MM.1S (cell line): ENCODE results near the gene DKK3.

Source experiments
- DNase-seq: peaks from one replicate; pipeline ENCODE4 v3.0.0-alpha.2; 2015
- H2AFZ ChIP-seq: fragments of 300-600 bp; sonication (generic); 2 replicates; pipeline ENCODE4 v1.6.0; 2016; ENCODE audit warnings: antibody characterized with exemption, low read length
- H3F3A ChIP-seq: fragments of 300-600 bp; sonication (generic); 2 replicates; pipeline ENCODE4 v1.6.1; 2016; ENCODE audit warnings: mild to moderate bottlenecking, antibody characterized with exemption, low read length, moderate library complexity, mixed read lengths; ENCODE audit not compliant: insufficient read depth
- H3K27ac ChIP-seq: fragments of 300-600 bp; sonication (generic); 2 replicates; pipeline ENCODE4 v1.5.1; 2016; ENCODE audit warnings: mild to moderate bottlenecking, low read length
- H3K27me3 ChIP-seq: fragments of 300-600 bp; sonication (generic); replicated peaks from 2 replicates; pipeline ENCODE4 v1.6.0; 2016; ENCODE audit warnings: low read length; ENCODE audit not compliant: insufficient read depth
- H3K36me3 ChIP-seq: fragments of 300-600 bp; sonication (generic); replicated peaks from 2 replicates; pipeline ENCODE4 v1.6.1; 2016; ENCODE audit warnings: mild to moderate bottlenecking, low read length, mixed read lengths; ENCODE audit not compliant: insufficient read depth
- H3K4me1 ChIP-seq: fragments of 300-600 bp; sonication (generic); 2 replicates; pipeline ENCODE4 v1.6.1; 2016; ENCODE audit warnings: low read length, mixed read lengths
- H3K4me2 ChIP-seq: fragments of 300-600 bp; sonication (generic); 2 replicates; pipeline ENCODE4 v1.6.0; 2016; ENCODE audit warnings: low read depth, low read length
- H3K4me3 ChIP-seq: fragments of 300-600 bp; sonication (generic); 2 replicates; pipeline ENCODE4 v1.5.1; 2016; ENCODE audit warnings: low read length, mixed read lengths
- H3K79me2 ChIP-seq: fragments of 300-600 bp; sonication (generic); 2 replicates; pipeline ENCODE4 v1.6.1; 2016; ENCODE audit warnings: mixed run types, low read length, mixed read lengths
- H3K9ac ChIP-seq: fragments of 300-600 bp; sonication (generic); 2 replicates; pipeline ENCODE4 v1.6.1; 2016; ENCODE audit warnings: low read length, mixed read lengths
- H3K9me2 ChIP-seq: fragments of 300-600 bp; sonication (generic); replicated peaks from 2 replicates; pipeline ENCODE4 v1.6.1; 2016; ENCODE audit warnings: mild to moderate bottlenecking, low read length, mixed read lengths; ENCODE audit not compliant: insufficient read depth
- H3K9me3 ChIP-seq: fragments of 300-600 bp; sonication (generic); replicated peaks from 2 replicates; pipeline ENCODE4 v1.6.1; 2016; ENCODE audit warnings: mild to moderate bottlenecking, low read length, mixed read lengths; ENCODE audit not compliant: insufficient read depth
- H4K20me1 ChIP-seq: fragments of 300-600 bp; sonication (generic); 2 replicates; pipeline ENCODE4 v1.6.1; 2016; ENCODE audit warnings: mild to moderate bottlenecking, low read length, moderate library complexity, mixed read lengths; ENCODE audit not compliant: insufficient read depth
- EZH2 ChIP-seq: fragments of 300-600 bp; sonication (generic); optimal IDR thresholded peaks from 2 replicates; pipeline ENCODE3; 2017; ENCODE audit warnings: low read depth, mild to moderate bottlenecking, antibody characterized with exemption, low read length, mixed read lengths
- EZH2phosphoT487 ChIP-seq: fragments of 300-600 bp; sonication (generic); IDR thresholded peaks from 2 replicates; pipeline ENCODE4 v1.6.1; 2018; ENCODE audit warnings: antibody characterized with exemption, low read length
- TF ChIP-seq, protein P1 (sequence below): fragments of 300-600 bp; sonication (generic); IDR thresholded peaks from 2 replicates; pipeline ENCODE4 v1.5.1; 2016; ENCODE audit warnings: antibody characterized with exemption, low read length, mixed read lengths

The DKK3 gene

DNA sequence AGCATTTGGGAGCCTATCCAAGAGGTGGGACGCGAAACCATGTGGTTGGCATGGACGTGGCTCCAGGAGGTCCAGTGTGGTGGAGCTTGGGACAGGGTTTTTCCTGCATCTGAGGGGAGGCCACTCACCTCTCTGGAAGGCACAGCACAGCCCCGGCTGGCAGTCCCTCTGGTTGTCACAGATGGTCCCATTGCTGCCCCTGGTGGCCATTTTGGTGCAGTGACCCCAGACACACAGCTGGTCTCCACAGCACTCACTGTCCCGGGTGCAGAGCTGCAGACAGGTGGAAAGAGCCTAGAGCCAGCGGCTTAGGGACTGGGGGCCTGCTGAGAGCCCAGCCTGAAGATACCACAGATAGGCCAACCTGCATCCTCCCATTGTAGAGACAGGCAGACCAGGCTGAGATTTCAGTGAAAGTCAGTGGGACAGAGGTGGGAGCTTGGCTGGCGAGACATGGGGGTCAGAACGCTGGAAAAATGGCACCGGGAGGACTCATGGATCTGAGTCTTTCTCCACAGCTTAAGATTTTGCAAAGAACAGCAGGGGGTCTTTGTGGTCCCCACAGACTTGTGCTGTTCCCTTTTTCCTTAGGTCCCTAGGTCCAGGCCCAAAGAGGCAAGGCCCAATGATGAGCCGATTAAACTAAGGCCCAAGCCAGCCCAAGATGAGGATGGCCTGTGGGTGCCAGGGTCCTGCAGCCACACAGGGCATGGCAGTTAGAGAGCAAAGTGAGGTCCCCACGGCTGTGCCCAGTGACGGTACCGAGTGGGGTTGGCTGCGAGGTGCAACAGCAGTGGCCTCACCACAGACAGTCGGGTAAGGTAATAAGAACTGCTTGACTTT, 41.4 kb downstream of the DKK3 start:
- H4K20me1 ChIP-seq = no peaks in the 10 kb centered on the region
- no peak overlapping the region for H3K9ac ChIP-seq
- TF ChIP-seq, protein P1, sequence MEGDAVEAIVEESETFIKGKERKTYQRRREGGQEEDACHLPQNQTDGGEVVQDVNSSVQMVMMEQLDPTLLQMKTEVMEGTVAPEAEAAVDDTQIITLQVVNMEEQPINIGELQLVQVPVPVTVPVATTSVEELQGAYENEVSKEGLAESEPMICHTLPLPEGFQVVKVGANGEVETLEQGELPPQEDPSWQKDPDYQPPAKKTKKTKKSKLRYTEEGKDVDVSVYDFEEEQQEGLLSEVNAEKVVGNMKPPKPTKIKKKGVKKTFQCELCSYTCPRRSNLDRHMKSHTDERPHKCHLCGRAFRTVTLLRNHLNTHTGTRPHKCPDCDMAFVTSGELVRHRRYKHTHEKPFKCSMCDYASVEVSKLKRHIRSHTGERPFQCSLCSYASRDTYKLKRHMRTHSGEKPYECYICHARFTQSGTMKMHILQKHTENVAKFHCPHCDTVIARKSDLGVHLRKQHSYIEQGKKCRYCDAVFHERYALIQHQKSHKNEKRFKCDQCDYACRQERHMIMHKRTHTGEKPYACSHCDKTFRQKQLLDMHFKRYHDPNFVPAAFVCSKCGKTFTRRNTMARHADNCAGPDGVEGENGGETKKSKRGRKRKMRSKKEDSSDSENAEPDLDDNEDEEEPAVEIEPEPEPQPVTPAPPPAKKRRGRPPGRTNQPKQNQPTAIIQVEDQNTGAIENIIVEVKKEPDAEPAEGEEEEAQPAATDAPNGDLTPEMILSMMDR = peak; percentile 80
- TF ChIP-seq EZH2phosphoT487 = no peak
- DNase-seq = peak; percentile 72
- H3K79me2 ChIP-seq = no peaks in the 10 kb centered on the region
- H3K36me3 ChIP-seq = no peaks in the 10 kb centered on the region
- H3K9me2 ChIP-seq = no peaks in the 10 kb centered on the region
- H3F3A ChIP-seq = no peaks in the 10 kb centered on the region
- H3K27me3 ChIP-seq = no peaks in the 10 kb centered on the region
- no peak overlapping the region for H2AFZ ChIP-seq
- no peak overlapping the region for H3K4me3 ChIP-seq
- H3K4me2 ChIP-seq = no peak overlapping the region
- H3K4me1 ChIP-seq = no peaks in the 10 kb centered on the region
- no peak overlapping the region for H3K27ac ChIP-seq
- no peaks in the 10 kb centered on the region for H3K9me3 ChIP-seq

DNA sequence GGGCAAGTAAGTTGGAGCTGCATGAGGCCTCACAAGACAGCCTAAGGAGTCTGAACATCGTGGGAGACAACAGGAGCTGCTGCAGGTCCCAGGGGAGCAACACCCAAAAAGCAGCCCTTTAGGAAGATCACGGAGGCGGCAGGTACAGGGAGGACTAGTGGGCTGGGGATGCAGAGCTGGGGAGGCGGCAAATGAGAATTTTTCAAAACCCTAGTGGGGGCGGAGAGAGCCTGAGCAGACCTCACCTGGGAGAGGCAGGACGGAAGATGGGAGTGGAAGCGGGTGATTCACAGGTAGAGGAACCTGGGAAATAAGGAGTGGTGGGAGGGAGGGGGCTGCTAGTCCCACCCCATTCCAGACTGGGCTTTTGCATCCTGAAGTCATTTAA, 42.1 kb downstream of the DKK3 start:
- Histone ChIP-seq H3K4me1 (no peaks in the 10 kb centered on the region), H3K36me3 (no peaks in the 10 kb centered on the region), H3K79me2 (no peaks in the 10 kb centered on the region), H3K27me3 (no peaks in the 10 kb centered on the region), H4K20me1 (no peaks in the 10 kb centered on the region), H3K27ac (no peak overlapping the region), H3K9me2 (no peaks in the 10 kb centered on the region), H3K9ac (no peak overlapping the region), H3K4me2 (no peak overlapping the region), H3K4me3 (no peak overlapping the region), H3F3A (no peaks in the 10 kb centered on the region), H3K9me3 (no peaks in the 10 kb centered on the region), H2AFZ (no peak overlapping the region)
- TF ChIP-seq EZH2 (no peak), EZH2phosphoT487 (no peak)
- TF ChIP-seq, protein P1 = no peak
- DNase-seq = no peak

DNA sequence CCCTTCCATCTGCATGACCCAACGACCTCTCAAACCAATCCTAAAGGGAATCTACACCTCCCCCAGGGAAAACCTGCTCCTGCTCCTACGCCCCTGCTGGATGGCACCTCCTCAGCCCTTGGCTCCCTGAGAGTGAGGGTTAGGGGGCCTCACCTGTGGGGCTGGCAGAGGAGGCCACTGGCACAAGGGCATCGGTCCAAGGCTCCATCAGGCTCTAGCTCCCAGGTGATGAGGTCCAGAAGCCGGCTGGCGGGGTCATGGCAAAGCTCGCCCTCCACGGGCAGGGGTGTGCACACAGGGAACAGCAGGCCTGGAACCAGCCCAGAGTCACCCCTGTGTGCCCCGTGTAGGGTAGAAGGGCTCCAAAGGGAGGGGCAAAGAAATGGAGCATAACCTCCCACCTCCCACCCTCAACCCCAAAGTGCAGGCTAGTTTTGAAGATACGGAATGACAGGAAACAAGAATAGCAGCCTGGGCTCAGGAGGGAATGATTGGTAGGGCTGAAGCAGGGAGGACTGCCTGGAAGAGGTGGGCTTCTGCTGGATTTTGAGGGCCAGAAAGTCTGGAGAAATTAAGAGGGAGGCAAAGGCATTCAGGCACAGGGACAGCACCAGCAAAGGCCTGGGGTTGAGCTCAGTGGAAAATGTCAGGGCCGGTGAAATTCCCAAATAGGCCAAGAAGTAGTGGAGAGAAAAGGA, 42.6 kb downstream of the DKK3 start:
- Histone ChIP-seq H3K9ac (no peak overlapping the region), H3K4me2 (no peak overlapping the region), H3K4me1 (peaks cover 4% of the 10 kb centered on the region), H4K20me1 (no peaks in the 10 kb centered on the region), H3K79me2 (no peaks in the 10 kb centered on the region), H3K36me3 (no peaks in the 10 kb centered on the region), H3K27me3 (no peaks in the 10 kb centered on the region), H2AFZ (no peak overlapping the region), H3K9me3 (no peaks in the 10 kb centered on the region), H3K4me3 (no peak overlapping the region), H3F3A (0 out of 2 replicates have a peak, but pooled peaks cover 1% of the 10 kb centered on the region), H3K9me2 (no peaks in the 10 kb centered on the region), H3K27ac (no peak overlapping the region)
- DNase-seq = no peak
- no peak for TF ChIP-seq EZH2phosphoT487
- TF ChIP-seq EZH2 = no peak
- TF ChIP-seq, protein P1 = no peak
